ENCODE data around the gene KRTAP12-2.

Gene KRTAP12-2

GRCh38 chr21:44702973-44703730, 36.4 kb upstream of the KRTAP12-2 start:
- Histone ChIP-seq H3K27me3 (replicated peaks; ENCODE audit: control insufficient read depth, insufficient read depth, low read length) (peaks cover 3% of the 10 kb centered on the region; the same call in 1 of the 2 replicates), H3K36me3 (ENCODE audit: control insufficient read depth, insufficient read depth, low read length) (no peaks in the 10 kb centered on the region), H3K4me3 (replicated peaks; ENCODE audit: low read depth, low read length) (no peak overlapping the region)
- no peak for DNase-seq (ENCODE audit: extremely low read depth, insufficient read length)
- TF ChIP-seq CTCF (IDR thresholded peaks at IDR 0.05; ENCODE audit: insufficient read depth, low read length, poor library complexity, severe bottlenecking) = no peak

DNA sequence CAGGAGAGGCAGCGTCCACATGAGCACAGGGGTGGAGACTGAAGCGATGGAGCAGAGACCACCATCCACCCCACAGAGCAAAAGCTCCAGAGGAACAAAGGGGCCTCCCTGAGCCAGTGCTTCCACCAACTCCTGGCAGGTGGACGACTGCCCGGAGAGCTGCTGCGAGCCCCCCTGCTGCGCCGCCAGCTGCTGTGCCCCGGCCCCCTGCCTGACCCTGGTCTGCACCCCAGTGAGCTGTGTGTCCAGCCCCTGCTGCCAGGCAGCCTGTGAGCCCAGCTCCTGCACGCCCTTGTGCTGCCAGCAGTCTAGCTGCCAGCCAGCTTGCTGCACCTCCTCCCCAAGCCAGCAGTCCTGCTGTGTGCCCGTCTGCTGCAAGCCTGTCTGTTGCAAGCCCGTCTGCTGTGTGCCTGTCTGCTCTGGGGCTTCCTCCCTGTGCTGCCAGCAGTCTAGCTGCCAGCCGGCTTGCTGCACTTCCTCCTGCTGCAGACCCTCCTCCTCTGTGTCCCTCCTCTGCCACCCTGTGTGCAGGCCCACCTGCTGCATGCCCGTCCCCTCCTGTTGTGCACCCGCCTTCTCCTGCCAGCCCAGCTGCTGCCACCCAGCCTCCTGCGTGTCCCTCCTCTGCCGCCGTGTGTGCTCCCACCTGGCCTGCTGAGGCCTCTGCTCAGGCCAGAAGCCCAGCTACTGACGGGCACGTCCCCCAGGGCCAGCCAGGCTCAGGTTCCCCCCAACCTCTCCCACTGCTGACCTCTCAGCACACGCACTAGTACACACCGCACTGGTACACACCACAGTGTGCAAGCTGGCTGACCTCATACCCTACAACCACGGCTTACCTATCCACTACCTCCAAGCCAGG, 35.6 kb upstream of the KRTAP12-2 start:
- no peak for TF ChIP-seq CTCF (IDR thresholded peaks at IDR 0.05; ENCODE audit: insufficient read depth, low read length, poor library complexity, severe bottlenecking)
- Histone ChIP-seq H3K27me3 (replicated peaks; ENCODE audit: control insufficient read depth, insufficient read depth, low read length) (peaks cover 3% of the 10 kb centered on the region; the same call in 1 of the 2 replicates), H3K4me3 (replicated peaks; ENCODE audit: low read depth, low read length) (no peak overlapping the region), H3K36me3 (ENCODE audit: control insufficient read depth, insufficient read depth, low read length) (no peaks in the 10 kb centered on the region)
- no peak for DNase-seq (ENCODE audit: extremely low read depth, insufficient read length)

DNA sequence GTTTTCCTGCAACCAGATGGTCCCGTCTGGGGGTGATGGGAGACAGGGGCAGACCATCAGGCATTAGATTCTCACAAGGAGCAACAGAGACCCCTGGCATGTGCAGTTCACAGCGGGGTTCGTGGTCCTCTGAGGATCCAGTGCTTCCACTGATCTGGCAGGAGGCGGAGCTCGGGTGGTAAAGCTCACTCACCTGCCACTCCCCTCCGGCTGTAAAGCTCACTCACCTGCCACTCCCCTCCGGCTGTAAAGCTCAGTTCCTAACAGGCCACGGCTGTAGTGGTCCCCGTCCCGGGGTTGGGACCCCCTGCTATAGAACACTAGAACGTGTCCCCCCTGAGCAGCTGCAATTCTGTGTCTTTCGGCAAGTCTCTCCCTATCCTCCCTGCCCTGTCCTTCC, 34.8 kb upstream of the KRTAP12-2 start:
- no peak overlapping the region for H3K4me3 ChIP-seq (replicated peaks; ENCODE audit: low read depth, low read length)
- H3K36me3 ChIP-seq (ENCODE audit: control insufficient read depth, insufficient read depth, low read length) = no peaks in the 10 kb centered on the region
- no peak for DNase-seq (ENCODE audit: extremely low read depth, insufficient read length)
- no peak for TF ChIP-seq CTCF (IDR thresholded peaks at IDR 0.05; ENCODE audit: insufficient read depth, low read length, poor library complexity, severe bottlenecking)
- peaks cover 3% of the 10 kb centered on the region; the same call in 1 of the 2 replicates for H3K27me3 ChIP-seq (replicated peaks; ENCODE audit: control insufficient read depth, insufficient read depth, low read length)

- Histone ChIP-seq H3K4me3 (replicated peaks; ENCODE audit: low read depth, low read length) (no peak overlapping the region), H3K27me3 (replicated peaks; ENCODE audit: control insufficient read depth, insufficient read depth, low read length) (peaks cover 3% of the 10 kb centered on the region; the same call in 1 of the 2 replicates), H3K36me3 (ENCODE audit: control insufficient read depth, insufficient read depth, low read length) (no peaks in the 10 kb centered on the region)
- DNase-seq (ENCODE audit: extremely low read depth, insufficient read length) = no peak
- TF ChIP-seq CTCF (IDR thresholded peaks at IDR 0.05; ENCODE audit: insufficient read depth, low read length, poor library complexity, severe bottlenecking) = no peak
Measured at GRCh38 chr21:44701023-44701400, 34.3 kb upstream of the KRTAP12-2 start.

DNA sequence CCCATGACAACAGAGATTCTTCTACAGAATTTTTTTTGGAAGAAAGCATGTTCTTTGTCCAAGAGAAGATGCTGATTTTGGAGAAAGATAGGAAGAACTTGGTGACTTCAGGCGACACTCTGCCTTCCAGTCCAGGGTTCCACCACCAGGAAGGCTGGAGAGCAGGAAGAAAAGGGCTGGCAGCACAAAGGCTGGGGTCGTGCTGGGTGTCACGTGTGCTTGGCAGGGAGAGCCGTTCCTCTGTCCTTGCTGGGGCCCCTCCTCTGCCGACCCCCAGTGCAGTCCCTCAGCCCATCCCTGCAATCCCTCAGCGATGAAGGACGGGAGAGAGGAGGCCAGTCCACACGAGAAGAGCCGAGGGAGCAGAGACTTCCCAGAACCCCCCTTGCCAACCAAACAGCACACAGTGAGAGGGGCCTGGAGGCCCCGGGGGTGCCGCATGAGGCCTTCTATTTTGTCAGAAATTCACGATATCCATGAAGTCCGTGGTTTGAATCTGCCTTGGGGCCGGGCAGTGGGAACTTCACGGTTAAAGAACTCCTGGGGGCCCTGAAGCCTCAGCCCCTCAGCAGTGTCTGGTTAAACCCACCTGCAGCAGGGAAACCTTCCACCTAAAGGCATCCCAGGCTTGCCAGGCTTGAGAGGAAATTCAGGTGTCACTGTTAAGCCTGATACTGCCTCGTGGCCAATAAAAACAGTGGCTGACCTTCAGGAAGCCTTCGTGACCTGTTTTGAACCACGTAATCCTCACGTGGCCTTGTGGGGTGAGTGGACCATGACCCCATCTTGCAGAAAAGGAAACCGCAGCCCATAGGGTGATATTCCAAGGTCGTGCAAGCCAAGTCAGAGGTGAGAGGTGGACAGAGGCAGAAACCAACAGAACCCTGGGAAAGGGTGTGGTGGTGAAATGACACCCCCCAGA, 33.6 kb upstream of the KRTAP12-2 start:
- H3K36me3 ChIP-seq (ENCODE audit: control insufficient read depth, insufficient read depth, low read length) = no peaks in the 10 kb centered on the region
- peaks cover 3% of the 10 kb centered on the region; the same call in 1 of the 2 replicates for H3K27me3 ChIP-seq (replicated peaks; ENCODE audit: control insufficient read depth, insufficient read depth, low read length)

More for the DNA sequence above, 33.6 kb upstream of the KRTAP12-2 start:
- no peak overlapping the region for H3K4me3 ChIP-seq (replicated peaks; ENCODE audit: low read depth, low read length)
- DNase-seq (ENCODE audit: extremely low read depth, insufficient read length) = no peak
- no peak for TF ChIP-seq CTCF (IDR thresholded peaks at IDR 0.05; ENCODE audit: insufficient read depth, low read length, poor library complexity, severe bottlenecking)

All from GM06990 (cell line).